NCI-H1436 (cell line): ENCODE results near the gene KCNAB1.
"Not testable (repeated sequence)": the region's sequence is repeated elsewhere in the genome, so short reads cannot be mapped to it uniquely, and the experiment has no call there.

ENCODE experiments used
- DNase-seq: peaks from one replicate; lab custom pipeline; 2025; lab: John Stamatoyannopoulos, UW

Gene KCNAB1

DNA sequence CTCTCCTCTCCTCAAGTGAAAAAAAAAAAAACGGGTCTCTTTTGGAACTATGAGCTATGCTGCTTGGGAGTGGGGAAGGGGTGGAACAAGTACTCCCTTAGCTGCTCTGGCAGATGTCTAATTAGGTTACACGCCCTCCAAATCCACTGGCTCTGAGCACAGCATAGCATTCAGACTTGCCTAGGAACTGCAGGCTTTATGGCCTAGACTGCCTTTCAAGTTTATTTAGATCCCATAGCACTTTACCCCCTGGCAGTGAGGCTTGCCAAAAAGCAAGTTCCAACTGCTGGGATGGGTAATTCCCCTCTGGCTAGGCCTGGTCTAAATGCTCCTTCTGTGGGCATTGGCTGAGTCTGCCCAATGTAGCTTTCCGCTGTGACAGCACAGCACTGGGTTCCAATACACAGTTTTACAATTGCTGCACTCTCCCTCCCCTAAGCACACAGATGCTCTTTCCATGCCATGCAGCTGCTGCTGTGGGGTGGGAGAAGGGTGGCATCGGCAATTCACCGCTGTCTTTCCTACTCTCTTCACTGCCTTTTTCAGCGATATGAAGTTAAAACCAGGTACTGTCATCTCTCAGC lies 152.8 kb downstream of the KCNAB1 start:
- DNase-seq = no peak

DNA sequence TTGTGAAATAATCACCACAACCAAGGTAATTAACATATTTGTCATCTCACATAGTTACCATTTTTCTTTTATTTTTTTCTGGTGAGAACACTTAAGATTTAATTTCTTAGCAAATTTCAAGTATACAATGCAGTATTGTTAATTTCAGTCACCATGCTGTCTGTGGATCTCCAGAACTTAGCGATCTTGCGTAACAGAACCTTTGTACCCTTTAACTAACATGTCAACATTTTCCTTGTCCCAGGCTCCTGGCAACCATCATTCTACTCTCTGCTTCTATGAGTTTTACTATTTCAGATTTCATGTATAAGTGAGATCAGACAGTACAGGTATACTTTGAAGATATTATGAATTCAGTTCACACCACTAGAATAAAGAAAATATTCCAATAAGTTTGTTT lies 154.4 kb downstream of the KCNAB1 start:
- no peak for DNase-seq

DNA sequence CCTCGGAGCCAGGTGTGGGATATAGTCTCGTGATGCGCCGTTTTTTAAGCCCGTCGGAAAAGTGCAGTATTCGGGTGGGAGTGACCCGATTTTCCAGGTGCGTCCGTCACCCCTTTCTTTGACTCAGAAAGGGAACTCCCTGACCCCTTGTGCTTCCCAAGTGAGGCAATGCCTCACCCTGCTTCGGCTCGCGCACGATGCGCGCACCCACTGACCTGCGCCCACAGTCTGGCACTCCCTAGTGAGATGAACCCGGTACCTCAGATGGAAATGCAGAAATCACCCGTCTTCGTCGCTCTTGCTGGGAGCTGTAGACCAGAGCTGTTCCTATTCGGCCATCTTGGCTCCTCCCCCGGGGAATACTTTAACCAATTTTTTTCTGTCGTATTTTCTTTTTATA lies 164.3 kb downstream of the KCNAB1 start:
- DNase-seq = not testable (repeated sequence)

DNA sequence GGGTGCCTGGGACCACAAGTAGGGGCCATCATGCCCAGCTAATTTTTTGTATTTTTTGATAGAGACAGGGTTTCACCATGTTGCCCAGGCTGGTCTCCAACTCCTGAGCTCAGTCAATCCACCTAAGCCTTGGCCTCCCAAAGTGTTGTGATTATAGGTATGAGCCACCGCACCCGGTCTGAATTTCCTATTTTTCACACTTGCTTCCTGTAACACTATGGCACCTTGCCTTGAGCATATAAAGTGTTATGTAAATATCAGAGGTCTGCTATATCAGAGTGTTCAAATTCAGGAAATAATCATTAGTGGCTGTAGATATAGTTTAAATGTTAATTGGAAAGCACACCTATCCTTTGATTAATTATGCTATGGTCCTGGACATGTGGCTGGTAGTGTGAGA lies 165.2 kb downstream of the KCNAB1 start:
- no peak for DNase-seq

DNA sequence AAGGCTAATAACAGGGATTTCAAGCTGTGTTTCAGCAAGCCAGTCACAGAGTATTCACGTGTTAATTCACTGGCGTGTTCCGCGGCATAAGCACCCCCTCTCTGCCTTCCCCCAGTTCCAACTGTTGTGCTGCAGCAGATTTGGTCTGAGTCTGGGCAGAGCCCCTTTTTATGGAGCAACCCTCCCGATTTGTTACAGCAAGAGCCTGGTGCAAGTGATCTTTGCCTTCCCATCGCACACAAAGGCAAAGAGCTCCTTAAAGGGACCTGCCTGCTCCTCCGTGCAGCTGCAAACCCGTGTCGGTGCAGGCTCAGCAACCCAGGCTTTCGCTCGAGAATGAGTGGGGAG lies 170.5 kb downstream of the KCNAB1 start:
- DNase-seq = no peak

DNA sequence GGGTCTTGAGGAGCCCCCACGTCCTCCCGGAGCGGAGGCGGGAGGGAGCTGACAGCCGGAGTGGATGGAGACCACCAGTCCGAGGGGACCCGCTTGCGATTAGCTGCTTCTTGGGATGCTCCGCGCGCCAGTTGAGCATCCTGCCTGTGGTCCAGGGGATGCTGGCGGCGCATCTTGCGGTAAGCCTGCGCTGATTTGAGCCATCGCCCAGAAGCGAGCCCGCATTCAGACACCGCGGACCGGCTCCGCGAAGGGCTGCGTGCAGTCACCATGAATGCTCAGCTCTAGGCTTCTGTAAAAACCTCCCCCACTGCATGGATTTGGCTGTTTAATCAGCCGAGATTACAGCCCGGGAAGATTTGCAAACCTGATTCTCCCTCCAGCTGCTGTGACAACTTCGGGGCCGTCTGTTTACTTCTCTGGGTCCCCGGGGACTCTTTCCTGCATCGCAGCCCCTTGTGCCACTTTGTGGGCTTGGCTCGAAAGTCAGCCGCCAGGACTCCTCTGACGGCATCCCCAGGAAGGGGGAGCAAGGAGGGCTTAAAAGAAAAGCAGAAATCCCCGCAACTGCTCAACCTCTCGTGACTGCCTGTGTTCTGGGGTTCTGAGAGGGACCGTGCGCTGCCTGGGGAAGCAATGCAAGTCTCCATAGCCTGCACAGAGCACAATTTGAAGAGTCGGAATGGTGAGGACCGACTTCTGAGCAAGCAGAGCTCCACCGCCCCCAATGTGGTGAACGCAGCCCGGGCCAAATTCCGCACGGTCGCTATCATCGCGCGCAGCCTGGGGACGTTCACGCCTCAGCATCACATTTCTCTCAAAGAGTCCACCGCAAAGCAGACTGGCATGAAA lies 171.1 kb downstream of the KCNAB1 start:
- no peak for DNase-seq

DNA sequence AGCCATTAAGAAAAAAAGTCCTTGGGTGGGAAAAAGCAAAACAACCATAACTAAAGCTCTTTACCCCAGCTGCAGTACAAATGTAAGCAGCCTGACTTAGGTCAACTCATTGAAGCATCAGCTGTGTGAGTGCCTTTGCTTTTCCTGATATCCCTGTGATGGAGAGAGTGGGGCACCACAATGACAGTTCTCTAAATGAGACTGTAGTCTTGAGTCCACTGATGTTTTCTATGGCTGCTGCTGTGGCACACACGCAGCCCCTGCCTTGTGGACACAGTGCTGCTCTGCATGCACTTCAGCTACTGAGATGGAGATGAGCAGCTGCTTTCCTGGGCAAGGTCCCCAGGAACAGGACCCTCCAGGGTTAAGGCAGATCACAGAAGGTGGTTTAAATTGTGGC lies 173.2 kb downstream of the KCNAB1 start:
- DNase-seq = no peak

DNA sequence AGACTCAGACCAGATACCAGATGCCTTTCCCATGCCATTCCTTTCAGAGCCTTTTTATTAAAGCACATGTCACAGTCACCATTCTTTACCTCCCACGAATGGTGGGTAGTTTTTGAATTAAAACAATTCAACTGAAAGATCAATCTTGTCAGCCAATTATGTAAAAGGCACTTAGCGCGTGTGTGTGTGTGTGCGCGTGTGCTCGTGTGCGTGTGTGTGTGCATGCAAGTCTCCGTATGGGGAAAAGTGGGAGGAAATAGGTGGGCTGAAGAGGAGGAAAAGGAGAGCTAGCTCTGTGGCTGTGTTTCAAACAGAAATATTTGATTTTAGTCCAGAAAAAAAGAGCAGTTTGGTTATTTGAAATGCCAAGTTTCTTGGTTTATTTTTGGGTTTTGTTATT lies 177.2 kb downstream of the KCNAB1 start:
- no peak for DNase-seq

DNA sequence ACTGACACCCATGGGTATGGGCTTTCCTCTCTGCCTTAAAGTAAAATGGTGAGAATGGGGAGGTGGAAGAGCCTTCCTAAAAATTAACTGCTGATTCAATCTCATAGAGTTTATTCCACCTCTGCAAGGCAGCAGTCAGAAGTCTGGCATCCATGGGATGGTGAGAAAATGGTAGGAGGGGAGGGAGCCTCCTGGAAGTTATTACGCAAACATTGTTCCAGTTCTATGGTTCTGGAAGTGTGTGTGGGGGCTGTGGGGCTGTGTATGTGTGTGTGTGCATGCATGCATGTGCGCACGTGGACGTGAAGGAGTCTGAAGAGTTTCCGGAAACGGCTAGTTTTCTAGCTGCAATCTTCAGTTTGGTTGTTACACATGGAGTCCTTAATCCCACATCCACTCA lies 177.6 kb downstream of the KCNAB1 start:
- no peak for DNase-seq

DNA sequence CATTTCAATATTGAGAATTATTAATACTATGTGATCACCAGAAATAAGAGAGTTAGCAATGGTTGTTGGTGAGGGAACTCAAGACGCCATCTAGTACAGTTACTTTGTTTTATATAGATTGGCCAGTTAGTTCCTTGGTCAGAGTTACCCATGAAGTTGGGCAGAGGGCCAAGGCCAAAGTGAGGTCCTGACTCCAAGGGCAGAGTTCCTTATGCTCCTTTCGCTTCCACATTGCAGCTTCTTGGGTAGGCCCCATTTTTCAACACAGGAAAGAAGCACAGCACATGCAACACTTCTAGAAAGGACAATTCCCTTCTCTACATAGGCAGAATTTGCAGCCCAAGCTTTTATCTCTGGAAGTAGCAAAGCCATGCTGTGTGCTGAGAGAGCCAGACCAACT lies 178.6 kb downstream of the KCNAB1 start:
- DNase-seq = no peak

DNA sequence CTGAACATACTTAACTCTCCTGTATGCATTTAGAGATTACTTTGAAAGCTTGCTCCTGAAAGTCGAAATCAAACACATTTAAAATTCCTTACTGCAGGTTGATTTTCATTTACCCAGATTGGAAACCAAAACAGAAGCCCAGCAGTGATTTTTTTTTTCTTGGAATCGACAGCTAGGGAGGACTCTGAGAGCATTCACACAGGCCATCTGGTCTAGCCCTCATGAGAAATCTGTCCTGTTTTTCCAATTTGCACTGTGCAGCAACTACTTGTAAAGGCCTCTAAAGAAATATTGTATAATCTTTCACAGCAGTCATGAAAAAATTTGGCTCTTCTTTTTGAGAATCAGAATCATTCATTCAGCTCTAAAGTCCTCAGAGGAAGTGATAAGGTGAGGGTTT lies 179.2 kb downstream of the KCNAB1 start:
- no peak for DNase-seq

DNA sequence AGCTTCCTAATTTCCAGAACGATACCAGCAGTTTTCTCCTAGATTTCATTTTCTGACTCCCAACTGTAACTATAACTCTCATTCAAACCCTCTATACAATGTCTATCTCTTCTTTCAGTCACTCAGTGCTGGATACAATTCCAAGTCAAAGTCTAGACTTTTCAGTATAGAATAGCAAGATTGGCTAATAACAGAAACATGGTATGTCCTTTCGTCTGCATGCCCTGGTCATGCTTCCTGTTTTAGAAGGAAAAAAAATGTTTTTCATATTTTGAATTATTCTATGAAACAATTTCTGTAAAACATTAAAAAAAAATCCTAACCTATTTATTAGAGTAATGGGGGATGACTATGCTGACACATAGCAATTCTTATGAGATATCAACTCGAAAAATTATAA lies 180.0 kb downstream of the KCNAB1 start:
- DNase-seq = no peak

DNA sequence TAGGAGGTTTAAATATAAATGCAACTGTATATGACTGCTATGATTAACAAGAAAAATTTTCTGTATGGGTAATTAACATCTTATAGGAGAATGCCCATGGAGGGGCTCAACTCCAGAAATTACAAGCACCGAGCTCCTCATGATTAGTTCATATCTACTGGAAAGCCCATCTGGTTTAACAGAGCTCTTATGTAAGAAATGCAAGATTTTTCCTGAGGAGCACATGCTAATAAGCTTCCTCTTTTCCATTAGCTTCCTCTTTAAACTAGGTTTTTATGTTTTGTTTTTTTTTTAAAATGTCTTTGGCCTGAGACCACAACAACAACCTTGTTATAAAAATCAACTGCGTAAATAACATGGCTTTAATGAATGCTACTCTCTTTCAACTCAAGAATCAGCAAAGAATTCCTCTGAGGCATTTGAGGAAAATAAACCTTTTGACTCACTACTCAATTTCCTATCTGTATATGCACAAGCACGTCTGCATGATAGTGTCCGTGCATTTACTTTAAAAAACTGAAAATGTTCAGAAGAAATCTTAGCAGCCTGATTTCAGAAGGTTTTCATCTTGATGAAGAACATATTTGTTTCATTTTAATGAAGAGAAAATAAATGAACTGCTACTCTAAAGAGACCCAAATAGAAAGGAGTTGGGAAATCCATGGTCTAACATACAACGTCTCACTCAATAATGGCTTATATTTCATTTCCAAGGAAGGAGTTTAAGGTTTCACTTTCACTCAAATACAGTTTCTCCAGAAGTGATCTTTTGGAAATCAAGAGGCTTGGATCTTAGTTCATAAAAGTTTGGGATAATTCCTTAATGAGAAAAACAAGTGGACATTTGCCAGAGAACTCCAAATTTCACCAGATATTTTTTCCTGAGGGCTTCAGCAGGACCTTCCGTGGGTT lies 180.8 kb downstream of the KCNAB1 start:
- no peak for DNase-seq

DNA sequence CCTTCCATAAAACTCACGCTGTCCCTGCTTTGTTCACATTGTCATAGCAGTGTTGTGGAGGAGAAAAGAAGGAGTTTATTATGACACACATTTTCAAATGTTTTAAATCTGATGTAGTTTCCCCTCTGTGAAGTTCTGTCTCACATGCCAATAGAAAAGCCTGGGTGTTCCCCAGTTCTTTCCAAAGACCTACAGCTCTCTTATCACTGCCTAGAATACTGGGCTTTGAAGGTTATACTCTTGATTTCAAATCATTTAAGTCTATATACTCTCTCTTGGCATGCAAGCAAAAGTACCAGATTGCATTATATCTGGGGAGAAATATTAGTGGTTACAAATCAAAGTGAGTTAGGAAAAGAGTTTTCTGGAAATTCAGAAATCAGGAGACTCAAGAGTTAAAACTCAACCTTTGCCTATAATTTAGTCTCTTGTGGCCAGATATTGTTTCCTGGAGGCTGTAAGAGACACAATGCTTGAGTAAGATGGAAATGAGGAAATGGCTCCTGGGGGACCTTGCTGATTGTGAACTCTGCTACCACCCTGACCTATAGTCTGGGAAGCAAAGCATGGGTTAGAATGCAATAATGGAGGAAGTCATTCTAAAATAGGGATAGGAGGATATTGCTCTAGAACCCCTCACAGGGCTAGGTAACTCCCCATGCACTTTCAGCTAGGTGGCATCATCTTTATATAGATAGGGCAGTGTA lies 182.8 kb downstream of the KCNAB1 start:
- no peak for DNase-seq

DNA sequence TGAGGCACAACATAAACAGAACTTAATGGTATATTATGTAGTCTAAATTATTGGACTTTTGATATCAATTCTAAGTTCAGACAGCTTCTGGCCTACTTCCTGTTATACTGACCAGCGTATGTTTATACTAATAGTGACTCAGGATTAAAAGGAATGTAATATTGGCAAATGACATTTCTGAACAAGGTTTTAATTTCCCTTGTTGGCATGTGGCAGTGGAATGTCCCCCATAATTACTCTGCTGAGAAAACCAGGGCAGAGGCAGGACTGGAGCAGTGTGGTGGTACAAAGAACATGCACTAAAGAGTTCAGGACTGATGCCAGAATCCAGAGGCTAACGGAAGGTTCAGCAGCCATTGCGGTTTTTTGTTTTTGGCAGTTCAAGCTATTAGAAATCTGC lies 184.0 kb downstream of the KCNAB1 start:
- DNase-seq = no peak

DNA sequence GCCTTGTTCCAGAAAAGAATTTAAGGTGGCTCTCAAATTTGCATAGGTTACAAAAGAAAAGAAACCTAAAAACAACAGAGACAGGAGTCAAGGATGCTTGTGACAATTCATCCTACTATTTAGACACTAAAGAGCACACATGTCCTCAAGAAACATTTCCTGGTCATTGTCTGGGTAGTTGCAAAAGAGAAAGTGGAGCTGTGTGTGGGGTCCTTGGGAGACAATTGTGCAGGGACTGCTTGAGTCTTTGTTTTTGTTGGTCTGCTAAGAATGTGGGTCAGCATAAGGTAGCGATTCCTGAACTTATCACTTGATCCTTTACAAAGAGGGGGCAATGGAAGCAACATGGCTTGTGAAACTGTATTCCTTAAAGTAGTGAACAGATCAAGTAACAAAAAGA lies 185.3 kb downstream of the KCNAB1 start:
- DNase-seq = no peak

DNA sequence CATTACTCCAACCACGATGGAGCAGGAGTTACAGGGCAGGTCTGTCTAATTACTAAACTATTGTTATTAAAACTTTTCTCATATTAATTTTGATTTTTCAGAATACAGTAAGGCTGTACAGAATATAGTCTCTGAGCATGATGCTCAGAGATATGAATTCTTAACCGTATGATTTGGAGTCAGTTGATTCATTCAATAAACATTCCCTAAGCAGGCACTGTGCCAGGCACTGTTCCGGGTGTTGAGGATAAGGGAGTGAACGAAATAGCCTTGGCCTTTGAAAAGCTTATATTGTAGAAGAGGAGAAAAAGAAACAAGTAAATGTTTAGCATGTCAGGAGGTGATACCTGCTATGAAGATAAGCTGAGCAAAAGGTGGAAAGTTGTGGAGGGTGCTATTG lies 187.3 kb downstream of the KCNAB1 start:
- DNase-seq = no peak

DNA sequence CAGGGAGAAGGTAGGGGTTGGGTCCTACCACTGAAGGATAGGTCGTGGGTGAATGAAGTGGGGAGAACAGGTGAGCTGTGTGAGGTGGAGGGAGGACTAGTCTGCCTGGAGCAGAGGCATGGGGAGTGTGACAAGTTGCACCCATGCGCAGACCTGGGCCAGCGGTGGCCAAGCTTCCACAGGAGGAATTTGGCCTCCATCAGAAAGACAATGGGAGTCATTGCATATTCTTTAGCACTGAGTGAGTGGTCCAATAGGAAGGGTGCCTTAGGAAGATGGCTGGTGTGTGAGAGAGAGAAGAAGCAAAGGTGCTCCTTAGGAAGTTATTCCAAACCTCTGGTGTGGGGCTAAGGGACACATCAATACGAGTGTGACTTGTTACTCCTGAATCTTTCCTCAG lies 191.1 kb downstream of the KCNAB1 start:
- no peak for DNase-seq

DNA sequence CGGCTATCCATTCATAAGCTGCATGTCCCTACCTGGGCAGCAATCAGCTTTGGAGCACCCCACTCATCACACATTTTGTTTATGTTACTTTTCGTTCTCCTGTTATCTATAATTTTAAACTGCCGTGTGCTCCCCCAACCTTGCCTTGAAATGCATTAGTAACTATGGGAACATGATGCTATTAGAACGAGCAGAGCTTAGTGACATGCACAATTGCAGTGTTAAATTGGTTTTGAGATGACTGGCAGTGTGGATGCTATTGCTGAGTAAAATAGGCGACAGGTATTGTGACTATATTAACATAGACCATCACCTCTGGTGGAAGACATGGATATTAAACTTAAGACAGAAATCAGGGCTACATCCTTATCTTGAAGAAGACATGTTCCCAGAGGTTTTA lies 191.6 kb downstream of the KCNAB1 start:
- no peak for DNase-seq

DNA sequence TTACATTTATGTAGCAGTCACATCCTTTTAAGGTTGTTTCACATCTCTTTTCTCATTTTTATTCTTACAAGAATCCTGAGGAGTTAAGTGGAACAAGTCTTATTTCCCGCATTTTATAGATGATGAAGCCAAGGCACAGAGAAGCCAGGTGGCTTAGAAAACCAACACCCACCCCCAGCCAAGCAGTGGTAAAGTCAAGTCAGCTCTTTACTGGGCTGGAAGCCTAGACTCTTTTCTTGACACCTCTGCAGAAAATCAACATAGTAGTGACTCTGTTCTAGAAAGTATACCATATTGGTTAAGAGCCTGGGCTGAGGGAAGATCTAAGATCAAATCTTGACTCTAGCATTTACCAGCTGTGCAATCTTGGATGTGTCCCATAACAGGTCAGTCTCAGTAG lies 195.7 kb downstream of the KCNAB1 start:
- no peak for DNase-seq

DNA sequence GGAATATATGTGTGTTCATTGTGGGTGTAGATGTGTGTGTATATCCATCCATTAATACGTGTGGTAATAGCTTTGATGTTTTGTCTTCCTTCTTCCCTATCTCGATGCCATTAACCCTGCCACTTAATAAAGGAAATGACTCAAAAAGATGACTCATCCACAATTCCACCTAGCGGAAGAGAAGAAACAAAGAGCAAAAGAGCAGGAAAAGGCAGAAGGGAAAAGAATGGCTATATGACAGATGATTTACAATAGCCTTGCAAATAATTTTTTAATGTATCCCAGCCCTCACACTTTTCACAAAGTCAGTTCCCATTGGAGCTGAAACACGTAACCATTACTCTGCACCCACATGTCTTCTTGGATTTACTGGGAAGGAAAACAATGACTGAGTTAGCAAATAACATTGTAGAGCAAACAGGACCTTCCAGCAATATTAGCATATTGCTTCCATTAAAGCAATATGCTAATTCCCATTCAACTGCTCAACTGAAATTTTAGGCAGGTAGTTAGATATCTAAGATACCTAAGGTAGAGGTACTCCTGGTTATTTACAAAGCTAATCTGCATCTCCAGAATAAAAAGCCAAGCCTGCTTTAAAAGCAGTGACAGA lies 197.2 kb downstream of the KCNAB1 start:
- no peak for DNase-seq

DNA sequence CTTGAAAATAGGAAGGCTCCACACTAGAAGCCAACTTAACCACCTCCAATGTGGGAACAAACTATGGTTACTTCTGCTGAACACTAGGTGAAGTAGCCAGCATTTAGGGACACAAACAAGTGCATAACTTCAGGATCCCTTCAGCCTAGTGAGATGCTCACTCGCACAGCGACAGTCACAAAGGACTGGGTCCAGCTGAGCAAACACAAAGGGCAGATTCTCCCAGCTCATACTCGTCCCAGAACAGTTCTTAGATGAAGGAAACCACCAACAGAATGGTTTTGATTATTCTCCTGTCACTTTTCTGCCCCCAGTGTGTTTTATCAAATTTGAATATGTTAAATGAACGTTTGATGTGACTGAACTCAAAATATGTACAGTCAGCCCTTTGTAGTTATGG lies 201.6 kb downstream of the KCNAB1 start:
- no peak for DNase-seq
